HL-60/S4 treated with phorbol 12-myristate 13-acetate at 8.2 ng/mL for 4 days and 3 days (cell line): ENCODE measurements around the gene KCNK18.

Experiments used
- in situ Hi-C: fragments of 300-500 bp; cut with MboI; formaldehyde crosslinking; loops from 2 replicates; pipeline ENCODE4 v1.15.0; 2022; ENCODE audit warnings: low sequenced_read_pairs

KCNK18 gene

DNA sequence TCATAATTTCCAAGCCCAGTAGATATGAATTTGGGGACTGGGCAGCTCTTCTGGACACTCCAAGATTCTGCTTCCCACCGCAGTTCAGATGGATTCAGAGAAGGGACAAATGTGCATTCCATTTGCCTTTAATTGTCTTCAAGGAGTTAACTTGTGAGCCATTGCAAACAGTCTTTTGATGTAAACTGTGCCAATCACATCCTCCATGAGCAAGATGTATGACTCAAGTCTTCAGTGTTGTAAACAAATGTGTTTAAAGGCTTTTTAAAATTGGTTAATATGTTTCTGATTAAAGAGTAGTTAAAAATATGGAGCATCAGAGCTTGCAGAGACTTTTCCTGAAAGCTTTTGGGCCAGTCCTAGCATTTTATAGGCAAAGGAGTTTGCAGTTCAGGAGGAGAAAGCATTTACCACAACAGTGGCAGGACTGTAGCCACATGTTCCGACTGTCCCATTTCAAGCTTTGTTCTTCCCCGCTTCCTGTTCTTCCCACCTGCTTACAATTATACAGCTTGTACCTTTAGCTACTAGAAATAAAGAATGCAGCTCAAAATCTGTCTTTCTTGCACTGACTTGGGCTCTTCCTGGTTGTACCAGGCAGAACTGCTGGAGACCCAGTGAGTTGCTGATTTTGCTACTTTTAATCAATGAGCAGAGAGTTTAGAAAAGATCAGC, 49.8 kb downstream of the KCNK18 start:
- in situ Hi-C loops, result no loop called here

DNA sequence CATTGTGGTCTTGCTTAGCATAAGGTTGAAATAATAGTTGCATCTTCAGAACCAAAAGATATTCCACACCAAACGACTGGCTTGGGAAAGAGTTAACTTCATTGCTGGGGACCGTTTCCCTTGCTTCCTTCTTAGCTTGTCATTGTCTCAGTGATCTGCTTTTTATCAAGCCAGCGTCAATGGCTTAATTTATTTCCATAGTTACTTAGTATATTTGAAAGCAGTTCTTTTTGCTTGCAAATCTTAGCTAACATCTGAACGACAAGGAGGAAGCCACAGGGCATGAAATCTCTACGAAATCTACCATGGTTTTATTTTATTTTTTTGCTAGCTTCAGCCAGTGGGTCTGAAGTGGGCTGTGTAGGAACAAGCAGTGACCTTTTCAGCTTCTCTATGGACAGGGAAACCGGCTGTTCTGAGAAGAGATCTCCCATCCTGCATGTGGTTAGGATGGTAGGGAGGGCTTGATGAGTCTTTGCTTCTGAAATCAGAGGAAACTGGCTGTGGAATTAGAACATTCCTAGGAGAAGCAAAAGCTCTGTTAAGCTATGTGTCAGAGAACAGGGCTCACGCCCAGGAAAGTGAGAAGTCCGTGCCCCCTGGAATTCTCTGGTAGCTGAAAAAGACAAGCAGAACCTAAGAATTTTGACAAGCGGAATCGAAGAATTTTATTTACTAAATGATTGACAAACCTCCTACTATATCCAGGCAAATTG, 51.6 kb downstream of the KCNK18 start:
- in situ Hi-C loops, result no loop called here

DNA sequence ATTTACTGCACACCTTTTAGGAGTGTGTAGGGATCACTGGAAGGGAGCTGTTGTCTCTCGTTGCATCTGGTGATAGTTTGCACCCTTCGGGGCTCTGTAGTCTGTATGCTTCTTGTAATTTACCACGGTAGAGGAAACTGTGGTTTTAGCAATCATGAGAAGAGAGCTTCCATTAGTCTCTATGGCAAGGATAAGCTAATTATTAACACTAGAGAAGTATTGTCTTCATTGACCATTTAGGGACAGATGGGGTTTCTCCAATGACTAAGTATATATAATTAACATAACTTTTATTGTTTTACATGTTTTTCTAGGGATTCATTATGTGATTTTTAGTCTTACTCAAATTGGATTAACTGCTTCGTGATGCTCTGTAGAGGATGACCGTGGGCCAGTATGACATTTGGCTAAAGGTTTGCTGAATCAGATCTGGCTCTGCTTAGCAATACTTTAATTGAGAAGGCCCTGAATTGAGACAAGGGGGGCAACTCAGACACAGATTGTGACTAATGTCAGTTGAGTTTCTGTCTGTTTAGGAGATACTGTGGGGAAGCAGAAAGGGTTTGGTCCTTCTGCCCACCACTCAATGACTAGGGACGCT, 52.3 kb downstream of the KCNK18 start:
- in situ Hi-C loops, result no loop called here

DNA sequence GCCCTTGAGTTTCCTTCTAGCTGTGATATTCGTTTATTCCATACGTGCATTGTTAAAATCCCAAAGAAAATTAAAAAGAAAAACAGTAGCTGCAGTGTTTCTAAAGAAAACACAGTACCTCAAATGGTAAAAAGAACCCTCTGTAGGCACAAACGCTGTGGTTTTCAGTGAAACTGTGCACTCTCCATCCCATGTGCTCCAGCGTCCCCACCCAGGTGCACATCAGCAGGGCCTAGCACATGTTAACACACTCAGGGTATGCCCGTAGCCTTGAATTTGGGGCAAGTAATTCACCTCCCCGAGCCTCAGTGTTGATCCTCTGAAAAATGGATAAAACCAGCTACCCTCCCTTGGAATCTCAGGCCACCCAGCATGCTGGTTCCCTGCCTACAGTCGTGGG, 53.1 kb downstream of the KCNK18 start:
- in situ Hi-C loops, result no loop called here

DNA sequence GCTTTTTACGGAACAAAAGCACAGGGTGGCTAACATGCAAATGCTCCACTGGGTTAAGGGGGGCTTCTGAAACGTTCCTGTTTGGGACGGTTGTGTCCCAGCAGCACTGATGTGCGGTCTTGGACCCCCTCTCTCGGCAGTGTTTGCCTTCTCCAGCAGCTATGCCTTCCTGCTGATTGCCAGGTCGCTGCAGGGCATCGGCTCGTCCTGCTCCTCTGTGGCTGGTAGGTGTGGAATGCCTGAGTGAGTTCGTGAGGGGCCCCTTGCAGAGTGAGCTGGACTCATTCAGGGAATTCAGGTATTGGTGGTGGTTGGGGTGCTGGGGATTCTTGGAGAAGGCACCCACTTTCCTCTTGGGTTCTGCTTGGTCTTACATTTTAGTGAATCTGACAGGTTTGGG, 56.6 kb downstream of the KCNK18 start:
- in situ Hi-C loops, result no loop called here

DNA sequence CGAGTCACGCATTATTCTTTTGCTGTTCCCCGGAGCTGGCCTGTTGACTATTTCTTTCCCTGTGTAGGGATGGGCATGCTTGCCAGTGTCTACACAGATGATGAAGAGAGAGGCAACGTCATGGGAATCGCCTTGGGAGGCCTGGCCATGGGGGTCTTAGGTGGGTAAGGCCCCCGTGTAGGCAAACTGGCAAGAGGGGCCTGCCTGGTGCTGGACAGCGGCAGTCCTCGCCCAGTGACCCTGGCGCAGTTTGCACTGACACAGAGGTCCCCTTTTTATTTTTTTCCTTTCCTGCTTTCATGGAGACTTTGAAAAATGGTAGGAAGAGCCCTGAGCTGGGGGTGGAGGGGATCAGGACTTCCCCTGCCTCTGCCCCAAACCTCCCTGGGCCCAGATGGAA, 57.0 kb downstream of the KCNK18 start:
- in situ Hi-C loops, result no loop called here

DNA sequence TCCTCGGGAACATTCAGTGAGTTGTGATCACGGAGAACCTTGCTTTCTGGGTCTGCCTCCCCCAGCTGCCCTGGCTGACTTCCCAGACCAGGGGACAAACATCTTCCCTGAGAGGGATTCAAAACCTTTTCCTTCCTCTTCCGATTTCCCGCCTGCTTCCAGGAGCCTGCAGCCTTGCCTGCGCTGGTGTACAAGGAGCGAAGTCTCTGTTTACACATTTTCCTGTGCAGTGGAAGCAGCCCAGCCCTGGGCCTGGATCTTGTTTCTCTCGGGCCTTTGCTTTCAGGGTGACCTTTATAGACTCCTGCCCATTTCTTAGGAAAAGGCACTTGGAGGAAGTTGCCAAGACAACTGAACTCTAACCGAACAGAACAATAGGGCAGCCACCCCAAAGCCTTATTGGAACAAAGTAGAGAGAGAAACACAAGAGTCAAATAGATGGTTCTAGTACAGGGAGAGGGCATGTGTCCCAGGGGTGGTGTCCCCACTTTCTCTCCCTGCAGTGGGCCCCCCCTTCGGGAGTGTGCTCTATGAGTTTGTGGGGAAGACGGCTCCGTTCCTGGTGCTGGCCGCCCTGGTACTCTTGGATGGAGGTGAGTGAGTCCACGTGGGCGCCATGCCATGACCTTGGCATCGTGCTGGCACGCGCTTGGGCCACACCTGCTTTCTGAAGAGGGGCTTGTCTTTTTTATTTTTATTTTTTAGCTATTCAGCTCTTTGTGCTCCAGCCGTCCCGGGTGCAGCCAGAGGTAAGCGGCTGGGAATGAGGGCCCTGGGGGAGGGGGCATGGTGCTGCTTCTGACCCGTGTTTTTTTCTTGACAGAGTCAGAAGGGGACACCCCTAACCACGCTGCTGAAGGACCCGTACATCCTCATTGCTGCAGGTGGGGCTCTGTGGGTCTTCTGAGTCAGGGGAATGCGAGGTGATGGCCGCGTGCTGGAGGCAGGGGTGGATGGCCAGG, 57.8 kb downstream of the KCNK18 start:
- in situ Hi-C loops, result no loop called here

DNA sequence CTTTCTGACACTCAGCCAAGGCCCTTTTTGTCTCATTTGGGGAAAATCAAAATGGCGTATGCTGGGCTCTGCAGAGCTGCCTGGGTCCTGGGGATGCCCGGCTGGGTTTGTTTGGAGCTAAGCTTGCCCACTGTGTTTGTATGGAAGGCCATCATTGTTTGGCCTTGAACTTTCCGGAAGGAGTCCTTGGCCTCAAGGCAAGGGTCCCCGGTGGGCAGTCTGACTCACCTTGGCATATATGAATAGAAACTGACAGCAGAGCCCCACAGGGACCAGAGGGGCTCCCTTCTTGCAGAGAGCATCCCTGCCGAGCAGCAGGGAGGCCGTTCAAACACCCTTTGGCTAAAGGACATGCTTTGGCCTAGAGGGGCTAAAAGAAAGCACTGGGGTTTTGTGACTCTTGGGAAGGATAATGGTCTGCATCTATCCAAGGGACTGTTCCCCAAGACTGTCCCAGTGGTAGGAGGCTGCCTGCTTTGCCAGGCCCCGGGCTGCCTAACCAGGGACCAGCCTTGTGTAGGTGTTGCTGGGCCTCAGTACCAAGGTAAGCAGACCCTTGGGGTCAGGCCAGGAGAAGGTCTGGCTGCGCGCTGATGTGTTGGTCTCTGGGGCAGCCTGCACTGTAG, 58.7 kb downstream of the KCNK18 start:
- in situ Hi-C loops, result no loop called here

DNA sequence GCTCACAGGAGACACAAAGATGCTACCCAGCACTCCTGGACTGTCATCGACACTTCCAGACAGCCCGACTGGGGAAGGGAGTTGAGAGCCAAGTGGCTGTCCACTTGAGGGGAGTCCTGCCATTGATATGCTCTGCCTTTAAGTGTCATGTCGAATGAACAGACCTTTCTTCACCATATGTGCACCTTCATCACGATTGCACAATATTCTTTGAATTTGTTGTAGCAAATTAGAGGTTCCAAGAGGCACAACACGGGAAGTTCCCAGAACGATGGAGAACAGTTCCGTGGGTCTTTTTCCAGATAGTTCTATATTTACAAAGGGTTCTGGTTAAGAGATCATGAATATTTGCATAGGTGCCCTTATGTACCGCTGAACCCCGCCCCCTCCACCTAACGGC, 59.6 kb downstream of the KCNK18 start:
- in situ Hi-C loops, result no loop called here

DNA sequence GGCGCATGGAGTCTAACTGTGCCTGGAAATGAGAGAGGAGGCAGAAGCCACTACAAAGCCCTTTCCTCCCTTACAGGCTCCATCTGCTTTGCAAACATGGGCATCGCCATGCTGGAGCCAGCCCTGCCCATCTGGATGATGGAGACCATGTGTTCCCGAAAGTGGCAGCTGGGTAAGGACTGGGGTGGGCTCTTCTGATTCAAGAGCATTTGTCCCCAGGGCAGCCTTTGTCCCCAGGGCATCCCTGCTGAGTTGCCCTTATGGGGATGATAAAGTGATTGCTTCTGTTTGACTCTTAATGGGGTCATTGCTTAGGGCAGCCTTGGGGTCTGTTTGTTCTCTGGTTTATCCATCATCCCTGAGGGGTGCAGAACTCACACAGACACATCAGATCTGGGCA, 60.4 kb downstream of the KCNK18 start:
- in situ Hi-C loops, result no loop called here

DNA sequence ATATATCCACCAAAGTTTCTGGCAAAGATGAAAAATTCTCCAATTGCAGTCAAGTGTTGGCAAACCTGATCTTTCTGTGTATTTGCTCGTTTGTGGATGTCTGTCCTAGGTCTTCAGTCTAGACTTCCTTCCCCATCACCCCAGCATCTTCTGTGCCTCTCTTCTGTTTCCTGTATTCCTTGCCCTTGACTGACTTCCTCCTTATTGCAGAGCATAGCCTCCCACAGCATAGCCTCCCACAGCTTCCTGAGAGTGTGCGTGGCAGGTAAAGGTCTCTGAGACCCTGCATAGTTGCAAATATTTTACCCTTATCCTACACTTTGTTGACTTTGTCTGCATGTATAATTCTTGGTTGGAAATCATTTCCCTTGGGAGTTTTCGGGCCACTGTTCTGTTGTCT, 62.0 kb downstream of the KCNK18 start:
- in situ Hi-C loops, result no loop called here
